Measurements from ENCODE around the gene ZBTB20.
A peak's percentile ranks its signal among the peaks of the same experiment; 100 is the strongest.

- TF ChIP-seq CTCF (IDR thresholded peaks at IDR 0.05) (no peak), POLR2AphosphoS5 (IDR thresholded peaks at IDR 0.05) (peak; percentile 22), POLR2A (IDR thresholded peaks at IDR 0.05) (no peak)
Measured at GRCh38 chr3:114789803-114790202, 357.3 kb downstream of the ZBTB20 start.
